SK-N-SH (cell line): ENCODE data around the gene FHOD3. TPM values are rescaled to one million over a fixed set of nuclear protein-coding genes. Genes with fewer than 3 reads are reported as not detected.

Source experiments
- CTCF ChIA-PET: fragments of 300-600, 350-600 bp; formaldehyde crosslinking; extraction: SDS; loops from one replicate; lab custom pipeline; 2021; lab: Yijun Ruan, JAX
- POLR2A ChIA-PET: fragments of 350-600 bp; sonication (Branson Sonifier 250); formaldehyde crosslinking; extraction: SDS; loops from one replicate; lab custom pipeline; 2020; ENCODE audit warnings: antibody characterized with exemption, inconsistent platforms; lab: Yijun Ruan, JAX
- DNase-seq: peaks from one replicate; pipeline ENCODE4 v3.0.0; 2012
- H2AFZ ChIP-seq: fragments of 200-600 bp; sonication (generic); 2 replicates; pipeline ENCODE4 v1.8.1; 2016; ENCODE audit warnings: antibody characterized with exemption, mild to moderate bottlenecking, low read depth
- H3F3A ChIP-seq: fragments of 200-600 bp; sonication (generic); replicated peaks from 2 replicates; pipeline ENCODE3; 2016; ENCODE audit warnings: antibody characterized with exemption, mild to moderate bottlenecking; ENCODE audit not compliant: insufficient read depth
- H3K27ac ChIP-seq, 2 experiments: fragments of 200-500 bp in 1 of 2; fragments of 200-600 bp in 1 of 2; sonication (Bioruptor generic) in 1 of 2; sonication (generic), shearing (Covaris generic) in 1 of 2; 2 replicates each; pipeline versions ENCODE4 v1.5.1 to v1.6.1; 2014 to 2016; ENCODE audit warnings: low read depth in 2 of 2, inconsistent platforms in 1 of 2, low read length in 1 of 2, mild to moderate bottlenecking in 1 of 2, mixed read lengths in 1 of 2
- H3K27me3 ChIP-seq: fragments of 200-600 bp; sonication (generic), shearing (Covaris generic); 2 replicates; pipeline ENCODE4 v1.6.1; 2016; ENCODE audit warnings: mixed run types; ENCODE audit not compliant: insufficient read depth
- H3K36me3 ChIP-seq, 2 experiments: fragments of 200-500 bp in 1 of 2; fragments of 200-600 bp in 1 of 2; sonication (Bioruptor generic) in 1 of 2; sonication (generic) in 1 of 2; replicated peaks in 1 of 2; 2 replicates each; pipeline versions ENCODE3 to v1.5.1; 2014 to 2016; ENCODE audit warnings: low read length in 1 of 2, mild to moderate bottlenecking in 1 of 2; ENCODE audit not compliant: insufficient read depth in 2 of 2, control insufficient read depth in 1 of 2
- H3K4me1 ChIP-seq, 2 experiments: fragments of 200-500 bp in 1 of 2; fragments of 200-600 bp in 1 of 2; sonication (Bioruptor generic) in 1 of 2; sonication (generic), shearing (Covaris generic) in 1 of 2; 2 replicates each; pipeline versions ENCODE4 v1.5.1 to v1.6.1; 2014 to 2016; ENCODE audit warnings: low read depth in 1 of 2, low read length in 1 of 2, mixed run types in 1 of 2; ENCODE audit not compliant: insufficient read depth in 2 of 2, control insufficient read depth in 1 of 2
- H3K4me2 ChIP-seq: fragments of 200-600 bp; sonication (generic), shearing (Covaris generic); 2 replicates; pipeline ENCODE4 v1.6.1; 2017; ENCODE audit warnings: mixed run types
- H3K4me3 ChIP-seq, 2 experiments: fragments of 200-500 bp in 1 of 2; fragments of 200-600 bp in 1 of 2; sonication (Bioruptor generic) in 1 of 2; sonication (generic), shearing (Covaris generic) in 1 of 2; 2 replicates each; pipeline versions ENCODE4 v1.5.1 to v1.8.1; 2014 to 2016; ENCODE audit warnings: low read depth in 2 of 2, inconsistent platforms in 1 of 2, low read length in 1 of 2, mild to moderate bottlenecking in 1 of 2, mixed read lengths in 1 of 2, moderate library complexity in 1 of 2
- H3K79me2 ChIP-seq: fragments of 200-600 bp; sonication (generic); 2 replicates; pipeline ENCODE4 v1.8.1; 2017; ENCODE audit warnings: mild to moderate bottlenecking; ENCODE audit not compliant: insufficient read depth
- H3K9ac ChIP-seq: fragments of 200-600 bp; sonication (generic); 2 replicates; pipeline ENCODE4 v1.6.1; 2017; ENCODE audit warnings: mixed run types
- H3K9me2 ChIP-seq: fragments of 200-600 bp; sonication (generic); 2 replicates; pipeline ENCODE4 v1.6.1; 2017; ENCODE audit warnings: mixed run types
- H3K9me3 ChIP-seq: fragments of 200-600 bp; sonication (generic); 2 replicates; pipeline ENCODE4 v1.6.1; 2017; ENCODE audit warnings: mixed run types, mild to moderate bottlenecking, moderate library complexity
- H4K20me1 ChIP-seq: fragments of 200-600 bp; sonication (generic); 2 replicates; pipeline ENCODE4 v1.6.1; 2017; ENCODE audit warnings: mild to moderate bottlenecking, mixed run types; ENCODE audit not compliant: insufficient read depth
- CTCF ChIP-seq: fragments of 200-600 bp; sonication (generic); IDR thresholded peaks from 2 replicates; pipeline ENCODE4 v1.6.1; 2017; ENCODE audit warnings: antibody characterized with exemption, mild to moderate bottlenecking, moderate library complexity
- ELF1 ChIP-seq: IDR thresholded peaks from 2 replicates; pipeline ENCODE4 v1.4.0; 2012
- FOXJ3 ChIP-seq: sonication (generic); formaldehyde crosslinking; IDR thresholded peaks from 2 replicates; pipeline ENCODE4 v1.5.1; 2020; ENCODE audit warnings: mild to moderate bottlenecking, missing genetic modification reagents
- FOXM1 ChIP-seq: IDR thresholded peaks from 2 replicates; pipeline ENCODE4 v1.4.0; 2012; ENCODE audit warnings: low read depth, mild to moderate bottlenecking
- GABPA ChIP-seq: IDR thresholded peaks from 2 replicates; pipeline ENCODE4 v1.4.0; 2012; ENCODE audit warnings: low read depth, mild to moderate bottlenecking
- GATA2 ChIP-seq: sonication (generic); formaldehyde crosslinking; IDR thresholded peaks from 2 replicates; pipeline ENCODE4 v1.5.0; 2020; ENCODE audit warnings: mild to moderate bottlenecking, missing genetic modification reagents
- IRF3 ChIP-seq: fragments of 150-350 bp; IDR thresholded peaks from 2 replicates; pipeline ENCODE4 v1.6.1; 2016; ENCODE audit warnings: mild to moderate bottlenecking, low read depth, low read length
- MAX ChIP-seq: IDR thresholded peaks from 2 replicates; pipeline ENCODE4 v1.4.0; 2012; ENCODE audit warnings: low read depth
- MXI1 ChIP-seq: IDR thresholded peaks from 2 replicates; pipeline ENCODE4 v1.6.1; 2012; ENCODE audit warnings: mild to moderate bottlenecking, low read depth, low read length, improper control_type of control experiment
- NFIC ChIP-seq: IDR thresholded peaks from 2 replicates; pipeline ENCODE4 v1.4.0; 2012; ENCODE audit warnings: borderline replicate concordance
- PBX3 ChIP-seq: IDR thresholded peaks from 2 replicates; pipeline ENCODE4; 2012
- RAD21 ChIP-seq: IDR thresholded peaks from 2 replicates; pipeline ENCODE4 v1.6.1; 2012; ENCODE audit warnings: mild to moderate bottlenecking, low read length
- RXRA ChIP-seq: IDR thresholded peaks from 2 replicates; pipeline ENCODE4 v1.4.0; 2012; ENCODE audit warnings: low read depth, mild to moderate bottlenecking, borderline replicate concordance
- TAF1 ChIP-seq: IDR thresholded peaks from 2 replicates; pipeline ENCODE4 v1.6.1; 2012; ENCODE audit warnings: low read depth, mild to moderate bottlenecking, low read length, moderate library complexity, borderline replicate concordance
- TCF12 ChIP-seq: IDR thresholded peaks from 2 replicates; pipeline ENCODE4 v1.4.0; 2012
- TEAD4 ChIP-seq: IDR thresholded peaks from 2 replicates; pipeline ENCODE4 v1.4.0; 2012; ENCODE audit warnings: mild to moderate bottlenecking, borderline replicate concordance; ENCODE audit not compliant: insufficient read depth
- USF1 ChIP-seq: IDR thresholded peaks from 2 replicates; pipeline ENCODE4 v1.4.0; 2012; ENCODE audit warnings: low read depth, borderline replicate concordance
- USF2 ChIP-seq: fragments of 150-350 bp; IDR thresholded peaks from 2 replicates; pipeline ENCODE4 v1.6.1; 2017; ENCODE audit warnings: antibody characterized with exemption, low read length, low read depth, borderline replicate concordance
- YY1 ChIP-seq: IDR thresholded peaks from 2 replicates; pipeline ENCODE4 v1.4.0; 2012; ENCODE audit warnings: low read depth, mild to moderate bottlenecking
- WGBS: methylation state at CpG from one replicate; pipeline ENCODE4 v1.1.6; 2017; ENCODE audit warnings: low lambda C conversion rate; 5-methylcytosine and 5-hydroxymethylcytosine counted together
- polyA plus RNA-seq, 3 experiments: library from polyadenylated mRNA; depleted of rRNA; stranded (reverse); fragments of >200 nt; gene quantifications; 2 replicates each; pipeline ENCODE4 v1.2.3, GENCODE V29; 2012

FHOD3 gene
- polyA plus RNA-seq, 1 of the 3 experiments (the other 2 are of a cell fraction), result 10.9 TPM

GRCh38 chr18:36441426-36442240 lies 144.1 kb downstream of the FHOD3 start (continued):
- TF ChIP-seq FOXJ3 (CRISPR knock-in tag) (no peak), IRF3 (no peak), NFIC (no peak), TCF12 (peak; percentile 25; the same call in 1 of the 2 replicates)

- H3K79me2 ChIP-seq, result no peaks in the 10 kb centered on the region
- no peak for DNase-seq
- H3F3A ChIP-seq, result peaks cover 11% of the 10 kb centered on the region
- no peak overlapping the region for H3K4me2 ChIP-seq
- H4K20me1 ChIP-seq, result no peaks in the 10 kb centered on the region
- no peak overlapping the region for H3K4me3 ChIP-seq
- no peaks in the 10 kb centered on the region for H3K27me3 ChIP-seq
- no peak overlapping the region for H3K9ac ChIP-seq
- 90% methylated on average over 3 of the region's 3 CpGs for WGBS
- TF ChIP-seq GATA2 (CRISPR knock-in tag) (no peak), USF2 (no peak), ELF1 (no peak), MAX (no peak), YY1 (no peak), MXI1 (no peak), RXRA (no peak), TEAD4 (no peak), GABPA (no peak), FOXM1 (no peak), PBX3 (no peak), IRF3 (no peak), CTCF (no peak), RAD21 (no peak), USF1 (no peak), TAF1 (no peak)
- POLR2A ChIA-PET, result no interaction called here
- no peaks in the 10 kb centered on the region for H3K9me3 ChIP-seq
- H3K9me2 ChIP-seq, result no peaks in the 10 kb centered on the region
- peaks cover 11 to 51% of the 10 kb centered on the region in 2 experiments; a peak in 3 of 4 replicates for H3K4me1 ChIP-seq
- H2AFZ ChIP-seq, result no peak overlapping the region
- H3K27ac ChIP-seq, result peak overlapping the region in 1 of 2 experiments; percentile 76; a peak in 2 of 4 replicates
- H3K36me3 ChIP-seq, result no peaks in the 10 kb centered on the region
- CTCF ChIA-PET, result interaction anchor here (1.6 to 2.4 kb wide), 2 partner anchors 12 to 23 kb away, joined by 5 to 6 read pairs; no protein-coding TSS in a partner anchor
Measured at GRCh38 chr18:36442717-36443116, 145.2 kb downstream of the FHOD3 start.
